Upper lobe of right lung (tissue), 1 donor: Measurements from ENCODE around the gene CAPN9. TPM values are rescaled to one million over a fixed set of nuclear protein-coding genes. Genes with fewer than 3 reads are reported as not detected.

Experiments used
- ATAC-seq: fragments of 200-7000 bp; cut with Tn5 transposase; one replicate; pipeline ENCODE4 v1.9.1; 2020; ENCODE audit warnings: mild to moderate bottlenecking, moderate library complexity
- DNase-seq: peaks from one replicate; pipeline ENCODE4 v3.0.0-alpha.2; 2020
- H3K27ac ChIP-seq: fragments of 200-600 bp; one replicate; pipeline ENCODE4 v1.8.0; 2022
- H3K27me3 ChIP-seq: fragments of 200-600 bp; one replicate; pipeline ENCODE4 v1.8.0; 2022; ENCODE audit warnings: mild to moderate bottlenecking
- H3K36me3 ChIP-seq: fragments of 200-600 bp; one replicate; pipeline ENCODE4 v1.8.0; 2022
- H3K4me1 ChIP-seq: fragments of 200-600 bp; one replicate; pipeline ENCODE4 v1.8.0; 2022
- H3K4me3 ChIP-seq: fragments of 200-600 bp; one replicate; pipeline ENCODE4 v1.8.0; 2022; ENCODE audit warnings: mild to moderate bottlenecking
- H3K9me3 ChIP-seq: fragments of 200-600 bp; one replicate; pipeline ENCODE4 v1.8.0; 2022
- CTCF ChIP-seq: fragments of 200-600 bp; IDR thresholded peaks from one replicate; pipeline ENCODE4 v1.8.0; 2022; ENCODE audit warnings: antibody characterized with exemption
- intact Hi-C: fragments of 100-400 bp; cut with DNase I; formaldehyde crosslinking; loops from one replicate; pipeline ENCODE4 v1.11.0; 2022
- total RNA-seq: library from RNA; stranded (reverse); fragmentation: NEBNext Ultra II Directional; extraction: Animal tissue kit (Norgen Biotek cat#: 25700); gene quantifications from one replicate; pipeline ENCODE4 v1.2.1, GENCODE V29; 2021
- donor health status: DM: no; HTN: yes; CAD: no; lungs with severe emphysema.

CAPN9 gene
- total RNA-seq, 1 donor from 2014 or later, result 21.8 TPM

GRCh38 chr1:230772457-230773395, 25.5 kb downstream of the CAPN9 start:
- DNase-seq, result no peak
- Histone ChIP-seq H3K27me3 (no peaks in the 10 kb centered on the region), H3K36me3 (no peaks in the 10 kb centered on the region), H3K27ac (peak overlapping the region; percentile 36), H3K4me1 (peaks cover 5% of the 10 kb centered on the region), H3K4me3 (no peak overlapping the region), H3K9me3 (no peaks in the 10 kb centered on the region)
- ATAC-seq, result peak; percentile 59
- intact Hi-C loops, result no loop called here
- peak; percentile 46 for TF ChIP-seq CTCF

- Histone ChIP-seq H3K4me3 (no peak overlapping the region), H3K27ac (no peak overlapping the region), H3K27me3 (no peaks in the 10 kb centered on the region), H3K9me3 (no peaks in the 10 kb centered on the region), H3K36me3 (no peaks in the 10 kb centered on the region), H3K4me1 (peaks cover 5% of the 10 kb centered on the region)
- DNase-seq (no peak), ATAC-seq (no peak)
- intact Hi-C loops, result no loop called here
- no peak for TF ChIP-seq CTCF
Observed at GRCh38 chr1:230773396-230774033, 26.3 kb downstream of the CAPN9 start.

- DNase-seq (no peak), ATAC-seq (no peak)
- Histone ChIP-seq H3K27me3 (no peaks in the 10 kb centered on the region), H3K27ac (no peak overlapping the region), H3K9me3 (no peaks in the 10 kb centered on the region), H3K4me1 (no peaks in the 10 kb centered on the region), H3K36me3 (no peaks in the 10 kb centered on the region), H3K4me3 (no peak overlapping the region)
- intact Hi-C loops, result no loop called here
- no peak for TF ChIP-seq CTCF
Observed at GRCh38 chr1:230778916-230779590, 31.9 kb downstream of the CAPN9 start.

- no peak for TF ChIP-seq CTCF
- H3K4me1 ChIP-seq, result no peaks in the 10 kb centered on the region
- H3K9me3 ChIP-seq, result no peaks in the 10 kb centered on the region
- no peak overlapping the region for H3K4me3 ChIP-seq
- H3K27ac ChIP-seq, result no peak overlapping the region
- intact Hi-C loops, result no loop called here
- H3K27me3 ChIP-seq, result no peaks in the 10 kb centered on the region
- no peak for DNase-seq
- no peak for ATAC-seq
- H3K36me3 ChIP-seq, result no peaks in the 10 kb centered on the region
Observed at GRCh38 chr1:230781131-230781530, 33.9 kb downstream of the CAPN9 start.

- no peak for TF ChIP-seq CTCF
- Histone ChIP-seq H3K9me3 (no peaks in the 10 kb centered on the region), H3K36me3 (no peaks in the 10 kb centered on the region), H3K4me1 (no peaks in the 10 kb centered on the region), H3K27ac (no peak overlapping the region), H3K27me3 (no peaks in the 10 kb centered on the region), H3K4me3 (no peak overlapping the region)
- DNase-seq, result no peak
- intact Hi-C loops, result no loop called here
- ATAC-seq, result no peak
Observed at GRCh38 chr1:230781594-230781993, 34.4 kb downstream of the CAPN9 start.
